Stimulated activated CD4-positive, alpha-beta T cell treated with anti-CD3 and anti-CD28 coated beads, Interleukin-1b, Interleukin-23, amount 100 ng/mL, for 1 hour (primary cell): ENCODE measurements around the gene NUDT22.
A peak's percentile ranks its signal among the peaks of the same experiment; 100 is the strongest.

Experiments used
- DNase-seq, 2 donors: peaks; one replicate each; pipeline ENCODE4 v3.0.0-alpha.2; 2020; ENCODE audit warnings: low read depth in 2 of 2

NUDT22 gene

DNA sequence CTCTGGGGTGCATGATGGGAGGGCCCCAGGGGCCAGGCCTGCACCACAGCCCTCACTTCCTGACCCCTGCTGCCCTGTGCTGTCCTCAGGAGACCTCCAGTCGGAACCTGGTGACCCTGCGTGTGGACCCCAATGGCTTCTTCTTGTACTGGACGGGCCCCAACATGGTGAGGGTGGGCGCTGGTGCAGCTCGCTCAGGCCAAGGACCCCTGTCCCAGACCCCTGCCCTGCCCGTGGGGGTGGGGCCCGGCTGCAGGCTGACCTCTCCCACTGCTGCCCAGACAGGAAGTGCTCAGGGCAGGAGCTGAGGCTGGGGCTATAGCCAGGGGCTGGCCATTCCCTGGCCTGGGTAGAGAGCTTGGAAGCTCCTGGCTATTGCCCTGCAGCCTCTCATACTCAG is 28.3 kb downstream of the NUDT22 start:
- DNase-seq = no peak

DNA sequence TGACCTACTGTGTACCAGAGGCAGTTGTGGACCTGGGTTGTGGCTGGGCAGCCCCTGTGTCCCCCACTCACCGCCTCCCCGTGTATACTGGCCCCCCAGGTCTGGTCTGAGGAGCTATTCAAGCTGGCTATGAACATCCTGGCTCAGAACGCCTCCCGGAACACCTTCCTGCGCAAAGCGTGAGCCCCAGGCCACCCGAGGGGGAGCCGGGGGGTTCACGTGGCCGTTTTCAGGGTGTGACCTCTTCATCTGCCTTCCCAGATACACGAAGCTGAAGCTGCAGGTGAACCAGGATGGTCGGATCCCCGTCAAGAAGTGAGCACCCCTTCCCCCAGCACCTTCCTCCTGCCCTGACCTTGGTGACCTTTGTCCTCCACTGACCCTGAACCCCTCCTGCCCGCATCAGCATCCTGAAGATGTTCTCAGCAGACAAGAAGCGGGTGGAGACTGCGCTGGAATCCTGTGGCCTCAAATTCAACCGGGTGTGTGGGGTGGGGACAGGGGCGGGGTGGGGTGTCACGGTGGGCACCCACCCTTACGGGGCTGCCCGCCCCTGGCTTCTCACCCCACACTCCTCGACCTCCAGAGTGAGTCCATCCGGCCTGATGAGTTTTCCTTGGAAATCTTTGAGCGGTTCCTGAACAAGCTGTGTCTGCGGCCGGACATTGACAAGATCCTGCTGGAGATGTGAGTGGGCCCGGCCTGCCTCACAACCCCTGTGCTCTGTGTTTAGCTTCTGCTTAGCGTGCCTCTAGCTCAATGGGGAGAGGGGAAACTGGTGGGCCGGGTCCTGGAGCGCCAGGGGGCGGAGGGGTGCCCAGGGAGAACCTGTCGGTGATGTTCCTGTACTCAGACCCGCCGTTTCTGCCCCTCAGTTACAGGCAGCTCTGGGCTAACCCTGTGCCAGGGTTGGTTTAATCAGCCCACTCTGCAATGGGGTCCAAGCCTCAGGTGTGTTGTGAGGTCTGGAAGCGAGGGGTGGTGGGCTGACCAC is 29.4 kb downstream of the NUDT22 start:
- DNase-seq = no peak

DNA sequence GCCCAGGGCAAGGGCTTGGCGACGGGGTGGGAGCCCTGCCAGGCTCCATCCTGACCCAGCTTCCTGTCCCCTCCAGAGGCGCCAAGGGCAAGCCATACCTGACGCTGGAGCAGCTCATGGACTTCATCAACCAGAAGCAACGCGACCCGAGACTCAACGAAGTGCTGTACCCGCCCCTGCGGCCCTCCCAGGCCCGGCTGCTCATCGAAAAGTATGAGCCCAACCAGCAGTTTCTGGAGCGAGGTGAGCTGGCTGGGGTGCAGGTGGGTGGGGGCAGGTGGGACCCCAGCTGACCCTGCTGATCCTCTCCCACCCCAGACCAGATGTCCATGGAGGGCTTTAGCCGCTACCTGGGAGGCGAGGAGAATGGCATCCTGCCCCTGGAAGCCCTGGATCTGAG is 30.2 kb downstream of the NUDT22 start:
- no peak for DNase-seq

DNA sequence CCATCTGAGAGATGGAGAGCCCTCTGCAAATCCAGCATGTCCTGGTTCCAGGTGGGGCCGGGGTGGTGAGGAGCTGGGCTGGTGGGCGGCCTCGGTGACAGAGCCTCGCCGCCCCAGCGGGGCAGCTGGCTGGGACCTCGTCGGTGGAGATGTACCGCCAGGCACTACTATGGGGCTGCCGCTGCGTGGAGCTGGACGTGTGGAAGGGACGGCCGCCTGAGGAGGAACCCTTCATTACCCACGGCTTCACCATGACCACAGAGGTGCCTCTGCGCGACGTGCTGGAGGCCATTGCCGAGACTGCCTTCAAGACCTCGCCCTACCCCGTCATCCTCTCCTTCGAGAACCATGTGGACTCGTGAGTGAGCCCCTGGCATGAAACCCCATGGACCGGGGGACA is 32.3 kb downstream of the NUDT22 start:
- no peak for DNase-seq

DNA sequence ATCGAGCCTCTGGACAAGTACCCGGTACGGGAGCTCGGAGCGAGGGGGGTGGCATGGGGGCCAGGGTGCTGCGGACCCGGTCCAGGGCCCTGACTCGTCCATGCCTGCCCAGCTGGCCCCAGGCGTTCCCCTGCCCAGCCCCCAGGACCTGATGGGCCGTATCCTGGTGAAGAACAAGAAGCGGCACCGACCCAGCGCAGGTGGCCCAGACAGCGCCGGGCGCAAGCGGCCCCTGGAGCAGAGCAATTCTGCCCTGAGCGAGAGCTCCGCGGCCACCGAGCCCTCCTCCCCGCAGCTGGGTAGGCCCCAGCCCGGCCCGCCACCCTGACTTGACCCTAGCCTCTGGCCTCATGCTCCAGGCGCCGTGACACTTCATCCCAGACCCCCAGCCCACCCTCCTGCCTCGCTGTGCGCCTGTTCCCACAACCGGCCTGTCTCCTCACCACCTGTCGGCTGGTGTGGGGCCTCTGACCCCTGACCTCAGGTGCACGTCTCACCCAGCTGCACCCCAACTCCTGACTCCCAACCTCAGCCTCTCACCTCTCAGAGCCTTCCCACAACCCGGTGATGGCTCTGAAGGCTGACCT is 33.0 kb downstream of the NUDT22 start:
- no peak for DNase-seq

DNA sequence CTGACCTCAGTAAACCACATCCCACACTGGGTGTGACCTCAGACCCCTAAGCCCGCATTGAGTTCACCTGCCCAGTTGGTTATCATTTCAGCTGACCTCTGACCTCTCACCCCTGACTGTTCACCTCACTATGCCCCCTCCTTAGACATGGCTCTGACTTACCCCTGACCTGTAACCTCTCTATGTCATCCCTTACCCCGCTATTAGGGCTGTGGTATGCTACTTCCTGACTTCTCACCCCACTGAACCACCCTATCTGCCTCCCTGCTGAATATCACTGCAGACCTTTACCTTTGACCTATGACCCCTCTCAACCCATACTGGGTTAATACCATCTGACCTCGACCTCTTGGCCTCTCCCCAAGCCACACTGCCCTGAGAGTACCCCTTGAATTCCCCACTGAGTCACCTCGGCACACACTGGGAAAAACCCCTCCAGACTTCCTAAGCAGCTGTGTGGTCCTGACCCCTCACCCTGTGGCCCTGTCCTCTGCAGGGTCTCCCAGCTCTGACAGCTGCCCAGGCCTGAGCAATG is 33.5 kb downstream of the NUDT22 start:
- no peak for DNase-seq

DNA sequence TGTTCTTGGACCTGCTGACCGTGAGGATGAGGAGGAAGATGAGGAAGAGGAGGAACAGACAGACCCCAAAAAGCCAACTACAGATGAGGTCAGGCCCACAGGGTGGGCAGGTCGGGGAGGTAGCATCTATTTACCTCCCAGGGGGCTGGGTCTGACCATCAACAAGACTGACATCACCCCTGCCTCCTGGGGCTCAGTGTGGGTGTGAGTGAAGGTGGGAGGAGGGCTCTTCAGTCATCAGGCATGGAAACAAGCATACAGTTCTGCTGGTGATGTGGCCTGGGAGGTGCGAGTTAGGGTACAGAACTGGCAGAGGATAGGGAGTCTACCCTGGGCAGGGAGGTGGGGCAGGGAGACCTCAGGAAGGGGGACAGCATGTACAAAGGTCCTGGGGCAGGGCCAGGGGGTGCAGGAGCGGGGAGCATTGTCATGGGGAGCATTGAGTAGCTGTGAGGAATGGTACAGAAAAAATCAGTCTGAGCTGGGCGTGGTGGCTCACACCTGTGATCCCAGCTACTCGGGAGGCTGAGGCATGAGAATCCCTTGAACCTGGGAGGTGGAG is 34.2 kb downstream of the NUDT22 start:
- no peak for DNase-seq

DNA sequence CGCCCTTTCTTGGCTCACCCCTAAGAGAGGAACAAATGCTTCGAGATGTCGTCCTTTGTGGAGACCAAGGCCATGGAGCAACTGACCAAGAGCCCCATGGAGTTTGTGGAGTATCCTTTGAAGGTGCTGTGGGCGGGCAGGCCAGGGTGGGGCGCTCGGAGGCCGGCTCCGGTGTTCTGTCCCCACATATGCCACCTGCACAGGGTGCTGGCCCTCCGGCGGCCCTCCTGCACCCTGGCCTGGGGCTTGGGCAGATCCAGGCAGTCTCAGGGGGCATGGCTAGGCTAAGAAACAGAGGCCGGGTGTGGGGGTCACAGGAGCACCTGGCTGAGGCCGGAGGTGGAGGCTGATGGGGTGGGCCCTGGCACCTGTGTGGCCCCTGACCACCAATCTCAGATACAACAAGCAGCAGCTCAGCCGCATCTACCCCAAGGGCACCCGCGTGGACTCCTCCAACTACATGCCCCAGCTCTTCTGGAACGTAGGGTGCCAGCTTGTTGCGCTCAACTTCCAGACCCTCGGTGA is 35.5 kb downstream of the NUDT22 start:
- no peak for DNase-seq

DNA sequence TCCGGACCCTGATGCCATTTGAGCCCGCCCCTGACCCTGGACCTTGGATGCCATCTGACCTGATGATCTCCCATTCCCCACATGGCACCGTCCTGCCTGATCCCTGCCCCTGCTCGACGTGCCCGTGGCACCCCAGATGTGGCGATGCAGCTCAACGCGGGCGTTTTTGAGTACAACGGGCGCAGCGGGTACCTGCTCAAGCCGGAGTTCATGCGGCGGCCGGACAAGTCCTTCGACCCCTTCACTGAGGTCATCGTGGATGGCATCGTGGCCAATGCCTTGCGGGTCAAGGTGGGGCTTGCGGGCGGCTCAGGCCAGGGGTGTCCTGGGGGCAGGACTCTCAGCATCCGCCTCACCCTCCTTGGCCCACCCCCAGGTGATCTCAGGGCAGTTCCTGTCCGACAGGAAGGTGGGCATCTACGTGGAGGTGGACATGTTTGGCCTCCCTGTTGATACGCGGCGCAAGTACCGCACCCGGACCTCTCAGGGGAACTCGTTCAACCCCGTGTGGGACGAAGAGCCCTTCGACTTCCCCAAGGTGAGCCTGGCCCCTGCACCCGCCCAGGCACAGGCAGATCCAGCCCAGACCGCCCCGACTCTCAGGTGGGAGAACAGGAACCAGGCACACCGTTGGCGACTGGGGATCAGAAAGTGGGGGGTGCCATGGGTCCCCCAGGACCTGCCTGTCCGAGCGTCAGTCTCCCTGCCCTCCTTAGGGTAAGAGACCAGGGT is 36.4 kb downstream of the NUDT22 start:
- no peak for DNase-seq

DNA sequence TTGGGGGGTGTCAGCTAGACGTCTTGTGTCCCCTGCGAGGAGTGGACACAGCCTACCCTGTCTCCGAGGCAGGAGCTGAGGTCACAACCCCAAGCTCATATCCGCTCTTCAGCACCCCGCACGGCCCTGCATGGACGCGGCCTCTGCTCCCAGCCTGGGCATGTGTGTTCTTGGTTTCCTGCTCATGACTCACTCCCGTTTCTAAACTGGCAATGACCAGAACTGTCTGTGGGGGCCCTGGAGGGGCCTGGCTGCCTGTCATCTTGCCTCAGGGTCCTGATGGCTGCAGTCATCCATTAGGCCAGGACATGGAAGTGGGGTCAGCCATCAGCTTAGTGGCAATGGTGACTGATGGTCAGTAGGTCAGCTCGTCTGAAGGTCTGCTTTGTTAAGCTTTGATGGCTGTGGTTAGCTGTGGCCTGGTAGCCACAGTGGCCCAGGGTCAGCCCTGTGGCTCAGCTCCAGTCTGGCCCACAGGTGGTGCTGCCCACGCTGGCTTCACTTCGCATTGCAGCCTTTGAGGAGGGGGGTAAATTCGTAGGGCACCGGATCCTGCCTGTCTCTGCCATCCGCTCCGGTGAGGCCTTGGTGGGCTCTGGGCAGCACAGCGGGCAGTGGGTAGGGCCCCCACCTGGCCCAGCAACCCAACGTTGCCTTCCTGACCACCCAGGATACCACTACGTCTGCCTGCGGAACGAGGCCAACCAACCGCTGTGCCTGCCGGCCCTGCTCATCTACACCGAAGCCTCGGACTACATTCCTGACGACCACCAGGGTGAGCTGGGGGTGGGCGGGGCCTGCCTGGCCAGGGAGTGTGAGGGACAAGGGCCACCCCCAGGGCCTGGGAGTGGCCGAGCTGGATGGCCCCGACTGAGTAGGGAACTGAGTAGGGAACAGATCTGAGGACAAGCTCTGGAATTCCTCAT is 37.2 kb downstream of the NUDT22 start:
- no peak for DNase-seq

DNA sequence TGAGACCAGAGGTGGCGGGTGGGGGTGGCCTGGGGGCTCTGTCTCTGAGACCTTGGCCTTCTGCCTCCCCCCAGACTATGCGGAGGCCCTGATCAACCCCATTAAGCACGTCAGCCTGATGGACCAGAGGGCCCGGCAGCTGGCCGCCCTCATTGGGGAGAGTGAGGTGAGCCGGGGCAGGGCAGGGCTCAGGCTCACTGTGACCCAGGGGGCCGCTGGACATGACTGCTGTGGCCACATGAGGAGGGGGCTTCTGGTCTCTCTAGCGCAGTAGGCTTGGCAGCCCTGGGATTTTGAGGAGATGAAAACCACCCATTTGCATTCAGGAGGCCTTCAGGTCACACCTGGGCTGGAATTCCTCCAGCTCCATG is 37.9 kb downstream of the NUDT22 start:
- DNase-seq = no peak

DNA sequence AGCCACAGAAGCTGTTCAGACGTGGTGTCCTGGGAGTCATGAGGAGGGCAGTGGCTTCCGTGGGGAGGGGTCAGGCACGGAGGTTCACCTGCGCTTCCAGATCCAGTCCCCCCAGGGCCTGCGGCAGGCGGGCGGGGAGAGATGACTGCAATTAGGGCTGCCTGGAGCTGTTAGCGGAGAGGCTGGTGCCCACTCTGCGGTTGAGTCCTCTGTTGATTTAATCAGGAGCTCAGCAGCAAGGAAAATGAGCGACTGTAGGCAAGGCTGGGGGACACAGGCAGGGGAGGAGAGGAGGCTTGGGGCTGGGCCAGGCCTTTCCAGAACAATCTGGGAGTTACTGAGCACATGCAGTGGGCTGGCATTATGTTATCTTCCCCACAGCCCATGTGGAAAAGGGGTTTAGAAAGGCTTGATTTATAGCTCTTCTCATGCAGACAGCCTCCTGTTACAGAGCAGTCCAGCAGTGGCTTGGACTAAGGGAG is 38.3 kb downstream of the NUDT22 start:
- DNase-seq = no peak

DNA sequence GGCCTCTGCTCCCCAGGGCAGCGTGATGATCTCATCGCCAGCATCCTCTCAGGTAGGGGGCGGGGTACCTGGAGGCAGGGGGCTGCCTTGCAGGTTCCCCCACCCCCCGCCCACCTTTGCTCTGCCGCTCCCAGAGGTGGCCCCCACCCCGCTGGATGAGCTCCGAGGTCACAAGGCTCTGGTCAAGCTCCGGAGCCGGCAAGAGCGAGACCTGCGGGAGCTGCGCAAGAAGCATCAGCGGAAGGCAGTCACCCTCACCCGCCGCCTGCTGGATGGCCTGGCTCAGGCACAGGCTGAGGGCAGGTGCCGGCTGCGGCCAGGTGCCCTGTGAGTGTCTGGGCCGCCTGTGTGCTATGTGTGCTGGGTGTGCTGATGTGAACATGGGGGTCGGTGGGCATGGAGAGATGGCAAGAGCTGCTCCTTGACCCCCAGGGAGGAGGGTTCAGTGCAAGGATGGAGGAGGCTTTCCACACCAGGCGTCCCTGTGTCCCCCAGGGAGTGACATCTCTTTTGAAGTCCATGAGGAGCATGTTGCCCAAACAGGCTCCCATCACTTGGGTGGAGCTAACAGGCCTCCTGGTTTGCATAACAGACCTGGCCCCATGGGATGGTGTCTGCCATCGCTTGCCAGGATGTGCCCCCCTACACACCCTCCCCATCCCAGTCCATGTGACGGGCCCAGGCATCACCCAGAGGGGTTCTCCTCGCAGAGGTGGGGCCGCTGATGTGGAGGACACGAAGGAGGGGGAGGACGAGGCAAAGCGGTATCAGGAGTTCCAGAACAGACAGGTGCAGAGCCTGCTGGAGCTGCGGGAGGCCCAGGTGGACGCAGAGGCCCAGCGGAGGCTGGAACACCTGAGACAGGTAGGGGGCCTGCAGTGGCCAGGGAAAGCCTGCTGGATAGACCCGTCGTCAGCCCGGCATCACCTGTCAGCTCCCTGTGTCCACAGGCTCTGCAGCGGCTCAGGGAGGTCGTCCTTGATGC is 39.4 kb downstream of the NUDT22 start:
- no peak for DNase-seq

DNA sequence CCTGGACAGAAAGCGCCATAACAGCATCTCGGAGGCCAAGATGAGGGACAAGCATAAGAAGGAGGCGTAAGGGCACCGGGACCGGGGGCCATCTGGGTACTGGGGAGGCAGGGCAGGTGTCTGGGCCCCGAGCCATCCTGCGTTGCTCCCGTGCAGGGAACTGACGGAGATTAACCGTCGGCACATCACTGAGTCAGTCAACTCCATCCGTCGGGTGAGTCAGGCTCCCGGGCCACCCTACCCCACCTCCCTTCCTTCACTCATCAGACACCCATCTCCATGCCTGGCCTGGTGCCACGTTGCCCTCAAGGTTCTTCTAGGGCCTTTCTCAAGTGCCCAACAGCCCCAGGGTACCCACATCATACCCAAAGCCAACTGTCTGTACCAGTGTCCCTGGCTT is 40.3 kb downstream of the NUDT22 start:
- DNase-seq = no peak

DNA sequence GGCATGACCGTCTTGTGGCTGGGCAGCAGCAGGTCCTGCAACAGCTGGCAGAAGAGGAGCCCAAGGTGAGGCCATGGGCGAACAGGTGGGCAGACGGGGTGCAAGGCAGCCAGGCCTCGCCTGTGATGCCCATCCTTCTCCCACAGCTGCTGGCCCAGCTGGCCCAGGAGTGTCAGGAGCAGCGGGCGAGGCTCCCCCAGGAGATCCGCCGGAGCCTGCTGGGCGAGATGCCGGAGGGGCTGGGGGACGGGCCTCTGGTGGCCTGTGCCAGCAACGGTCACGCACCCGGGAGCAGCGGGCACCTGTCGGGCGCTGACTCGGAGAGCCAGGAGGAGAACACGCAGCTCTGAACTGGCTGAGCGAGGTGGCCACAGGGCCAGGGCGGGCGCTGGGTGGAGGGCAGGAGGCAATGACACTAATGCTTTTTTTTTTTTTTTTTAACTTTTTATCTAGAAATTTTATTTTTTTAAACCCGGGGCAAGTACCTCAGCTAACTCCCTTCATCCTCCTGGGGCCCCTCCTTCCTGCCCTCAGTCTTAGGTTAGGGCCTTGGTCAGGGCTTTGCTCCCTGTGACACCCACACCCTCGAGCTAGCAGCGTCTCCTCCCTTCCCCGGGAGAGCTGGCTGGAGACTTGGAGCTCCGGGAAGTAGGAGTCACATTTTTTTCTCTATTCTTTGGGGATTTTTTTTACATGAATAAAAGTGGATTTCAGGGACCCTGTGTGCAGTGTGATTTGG is 41.3 kb downstream of the NUDT22 start:
- DNase-seq = no peak

DNA sequence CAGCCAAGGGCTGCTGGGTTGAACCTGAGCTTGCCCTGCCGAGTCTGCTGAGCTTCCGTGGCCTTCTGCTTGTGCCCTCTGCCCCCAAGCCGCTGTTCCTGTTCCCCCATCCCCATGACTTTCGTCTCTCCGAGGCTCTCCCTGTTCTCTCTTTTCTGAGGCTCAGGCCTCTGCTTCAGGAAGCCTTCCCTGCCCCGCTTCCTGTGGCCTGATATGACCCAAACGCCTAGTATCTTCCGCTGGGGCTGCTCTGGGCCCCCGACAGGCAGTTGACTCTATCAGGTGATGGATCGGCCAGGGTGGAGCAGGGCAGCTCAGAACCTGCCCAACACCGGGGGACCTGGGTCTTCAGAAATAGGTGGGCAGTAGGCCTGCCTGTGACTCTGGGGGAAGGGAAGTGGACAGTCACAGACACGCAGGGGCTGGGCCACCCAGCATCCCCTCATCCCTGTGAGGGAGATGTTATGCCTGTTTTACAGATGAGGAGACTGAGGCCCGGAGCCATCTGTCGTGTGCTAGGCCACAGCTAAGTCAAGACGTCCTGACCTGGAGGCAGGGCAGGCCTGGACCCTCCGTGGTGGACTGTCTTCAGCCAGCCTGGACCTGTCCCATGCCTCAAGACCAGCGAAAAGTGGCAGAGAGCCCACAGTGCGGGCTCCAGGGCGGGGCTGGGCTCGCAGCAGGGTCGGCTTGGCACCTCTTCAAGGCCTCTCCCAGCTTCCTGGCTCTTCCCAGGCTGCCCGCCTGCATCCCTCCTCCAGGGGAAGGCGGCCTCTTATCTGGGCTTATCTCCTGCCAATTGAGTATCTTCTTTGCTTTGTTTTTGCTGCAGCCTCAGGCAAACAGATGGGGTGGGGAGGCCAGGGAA is 42.2 kb downstream of the NUDT22 start:
- DNase-seq = no peak

DNA sequence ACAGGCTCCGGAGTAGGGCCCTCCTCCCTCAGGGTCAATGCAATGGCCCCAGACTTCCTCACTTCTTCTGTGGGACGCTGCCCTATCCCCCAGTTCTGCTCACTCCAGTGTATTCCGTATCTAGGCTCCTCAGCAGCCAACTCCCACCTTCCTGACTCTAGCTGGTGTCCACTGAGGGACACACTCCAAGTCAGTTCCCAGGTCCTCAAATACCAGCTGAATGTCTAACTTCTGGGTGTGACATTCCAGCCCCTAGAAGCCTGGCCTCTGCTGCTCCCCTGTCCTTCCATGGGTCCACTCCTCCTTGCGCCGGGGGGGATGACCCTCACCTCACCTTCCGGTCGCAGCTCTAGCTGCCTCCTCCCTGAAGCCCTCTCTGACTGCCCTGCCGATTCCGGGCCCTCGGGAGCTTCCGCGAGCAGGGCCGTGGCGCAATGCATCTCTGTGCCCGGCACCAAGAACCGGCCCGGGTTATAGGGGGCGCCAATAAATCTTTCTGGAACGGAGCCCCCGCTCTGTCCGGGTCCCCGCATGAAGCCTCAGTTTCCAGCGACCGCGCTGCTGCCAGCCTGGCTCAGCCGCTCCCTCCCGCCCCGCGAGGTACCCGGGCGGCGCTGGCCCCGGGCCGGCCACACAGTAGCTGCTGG is 42.9 kb downstream of the NUDT22 start:
- peak in 1 of 2 donors; percentile 22 for DNase-seq
